NT2/D1 (cell line): ENCODE data around the gene NOM1.

Experiments
- YY1 ChIP-seq: IDR thresholded peaks from 2 replicates; pipeline ENCODE4 v1.6.1; 2011; ENCODE audit not compliant: insufficient read length, insufficient read depth
- ZNF274 ChIP-seq: IDR thresholded peaks from 2 replicates; pipeline ENCODE4 v1.6.1; 2011; ENCODE audit warnings: mild to moderate bottlenecking, low read depth, low read length

- TF ChIP-seq ZNF274 (no peak), YY1 (no peak)
Measured at GRCh38 chr7:157020514-157021070, 71.1 kb downstream of the NOM1 start.
